ENCODE measurements around the gene SART1.
"Not testable (repeated sequence)": the region's sequence is repeated elsewhere in the genome, so short reads cannot be mapped to it uniquely, and the experiment has no call there.

The SART1 gene

DNA sequence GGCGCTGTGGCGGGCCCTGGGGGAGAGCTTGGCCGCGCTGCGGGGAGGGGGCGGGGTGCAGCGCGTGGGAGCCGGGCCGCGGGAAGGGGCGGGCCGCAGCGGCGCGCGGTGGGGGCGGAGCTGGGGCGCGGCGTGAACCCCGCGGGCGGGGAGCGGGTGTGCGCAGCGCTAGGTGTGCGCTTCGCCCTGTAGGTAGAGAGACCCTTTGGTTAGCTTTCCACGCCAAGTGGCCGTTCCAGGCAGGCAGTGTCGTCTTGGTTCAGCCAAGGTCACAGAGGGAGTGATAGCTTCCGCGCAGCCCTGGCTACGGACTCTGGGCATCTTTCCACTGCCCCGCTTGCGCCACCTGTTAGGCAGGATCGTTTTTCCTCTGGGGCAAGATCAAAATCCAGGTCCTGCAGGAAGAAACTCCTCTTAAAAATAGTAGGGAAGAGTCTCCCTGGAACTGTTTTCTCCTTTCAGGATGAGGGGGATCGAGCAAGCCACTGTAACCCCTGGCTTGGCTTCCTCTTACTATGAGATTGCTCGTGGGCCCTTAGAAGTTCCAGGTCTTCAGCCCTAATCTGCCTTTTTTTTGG lies 41.2 kb downstream of the SART1 start:
- DNase-seq: peak in 1 of 2 donors; percentile 59

DNA sequence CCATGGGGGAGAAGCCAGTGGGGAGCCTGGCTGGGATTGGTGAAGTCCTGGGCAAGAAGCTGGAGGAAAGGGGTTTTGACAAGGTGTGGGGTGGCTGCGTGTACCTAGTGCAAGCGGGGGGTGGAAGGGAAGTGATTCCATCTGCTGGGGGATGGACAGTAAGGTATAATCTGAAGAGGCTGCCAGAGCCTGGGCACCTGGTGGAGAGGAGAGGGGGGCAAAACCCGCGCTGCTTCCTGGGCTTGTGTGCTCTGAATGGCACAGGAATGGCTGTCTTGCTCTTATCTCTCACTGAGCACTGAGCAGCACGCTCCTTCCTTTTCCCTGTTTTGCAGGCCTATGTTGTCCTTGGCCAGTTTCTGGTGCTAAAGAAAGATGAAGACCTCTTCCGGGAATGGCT lies 41.8 kb downstream of the SART1 start:
- DNase-seq: no peak

DNA sequence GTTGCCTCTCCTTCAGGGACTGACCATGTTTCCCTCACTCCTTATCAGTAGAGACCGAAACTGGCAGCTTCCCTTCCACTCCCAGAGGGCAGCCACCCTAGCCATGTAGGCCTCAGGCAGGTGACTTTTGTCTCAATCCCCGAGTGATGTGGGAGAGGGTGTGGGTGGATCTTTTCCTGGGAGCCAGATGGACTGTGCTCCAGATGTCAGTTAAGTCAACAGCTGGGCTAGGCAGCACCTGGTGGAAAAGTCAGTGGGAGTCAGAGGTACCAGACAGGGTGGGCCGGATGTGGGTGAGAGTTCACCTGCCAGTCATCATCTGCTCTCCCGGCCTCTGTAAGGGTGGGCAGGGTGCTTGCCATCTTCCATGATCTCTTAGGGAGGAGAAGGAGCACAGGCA lies 42.7 kb downstream of the SART1 start:
- no peak for DNase-seq

DNA sequence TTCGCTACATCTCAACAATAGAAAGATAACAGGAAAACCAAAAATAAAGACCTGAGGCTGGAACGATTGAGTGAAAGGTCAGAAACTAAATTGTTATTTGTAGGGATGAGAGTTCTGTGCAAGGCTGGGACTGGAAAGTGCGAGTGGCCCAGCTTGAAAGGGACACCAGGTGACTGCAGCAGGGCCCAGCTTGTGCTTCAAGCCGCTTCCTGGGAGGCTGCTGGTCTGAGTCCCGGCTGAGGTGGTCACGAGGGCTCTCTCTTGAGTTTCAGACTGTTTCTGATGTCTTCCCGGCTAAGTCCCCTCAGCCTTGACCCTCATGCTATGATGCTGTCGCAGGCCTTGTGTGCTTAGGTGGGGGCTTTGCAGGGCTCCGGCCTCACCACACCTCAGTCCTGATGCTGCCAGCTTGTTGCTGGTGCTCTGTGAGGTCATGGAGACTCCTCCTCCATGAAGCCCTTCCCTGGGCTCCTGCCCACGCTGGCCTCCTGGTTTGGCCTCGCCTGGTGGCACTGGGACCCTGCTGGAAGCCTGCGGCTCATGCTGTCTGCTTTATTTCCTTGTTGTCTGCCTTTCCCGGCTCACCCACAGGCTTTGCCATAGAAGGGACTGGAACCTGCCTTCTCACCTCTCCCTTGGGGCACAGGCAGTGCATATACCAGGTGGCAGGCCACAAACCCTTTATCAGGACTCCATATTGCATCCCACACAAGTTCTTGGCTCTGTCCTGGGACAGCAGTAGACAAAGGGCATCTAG lies 44.8 kb downstream of the SART1 start:
- DNase-seq: no peak

DNA sequence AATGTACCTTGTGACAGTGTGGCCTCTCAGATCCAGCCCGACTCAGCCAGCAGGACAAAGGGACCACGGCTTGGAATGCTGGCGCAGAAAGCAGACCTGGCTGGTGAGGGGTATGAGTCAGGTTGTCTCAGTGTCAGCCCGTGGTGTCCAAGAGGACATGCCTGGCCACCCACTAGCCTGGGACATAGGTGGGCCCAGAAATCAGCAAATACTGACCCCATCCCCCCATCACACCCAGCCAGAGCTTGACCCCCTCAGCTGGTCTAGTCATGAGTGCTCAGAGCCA lies 45.3 kb downstream of the SART1 start:
- no peak for DNase-seq

DNA sequence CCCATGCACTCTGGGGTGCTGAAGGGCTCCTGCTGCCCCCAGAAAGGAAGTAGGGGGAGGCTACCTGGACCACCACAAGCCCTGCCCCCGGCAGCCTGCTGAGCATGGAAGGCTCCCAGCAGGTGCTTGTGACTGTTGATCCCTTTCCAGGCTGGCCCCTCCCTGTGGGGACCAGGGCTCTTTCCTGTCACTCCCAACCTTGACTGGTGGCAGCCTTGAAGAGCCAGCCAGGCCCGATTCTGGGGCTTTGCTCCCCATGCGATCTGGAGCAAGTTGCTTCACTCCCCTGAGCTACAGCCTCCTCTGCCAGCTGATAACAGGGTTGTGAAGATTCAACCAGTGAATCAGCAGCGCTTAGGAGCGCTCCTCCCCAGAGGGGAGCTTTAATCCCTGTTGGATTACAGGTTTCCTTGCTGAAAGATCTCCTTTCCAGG lies 45.7 kb downstream of the SART1 start:
- no peak for DNase-seq

DNA sequence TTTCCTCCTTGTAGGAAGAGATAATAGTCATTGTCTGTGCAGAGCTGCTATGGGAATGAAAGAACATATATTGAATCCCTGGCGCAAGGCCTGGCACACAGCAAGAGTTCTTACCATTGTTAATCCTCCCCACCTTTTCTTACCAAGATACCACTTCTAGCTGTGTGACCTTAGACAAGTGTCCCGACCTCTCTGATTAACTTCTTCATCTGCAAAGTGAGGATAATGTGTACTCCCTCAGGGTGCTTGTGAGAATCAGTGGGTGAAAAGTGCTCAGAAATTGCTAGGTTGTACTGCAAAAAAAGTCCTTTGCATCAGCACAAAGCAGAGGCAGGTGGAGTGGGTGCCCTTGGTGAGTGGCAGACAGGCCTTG lies 46.5 kb downstream of the SART1 start:
- DNase-seq: no peak

DNA sequence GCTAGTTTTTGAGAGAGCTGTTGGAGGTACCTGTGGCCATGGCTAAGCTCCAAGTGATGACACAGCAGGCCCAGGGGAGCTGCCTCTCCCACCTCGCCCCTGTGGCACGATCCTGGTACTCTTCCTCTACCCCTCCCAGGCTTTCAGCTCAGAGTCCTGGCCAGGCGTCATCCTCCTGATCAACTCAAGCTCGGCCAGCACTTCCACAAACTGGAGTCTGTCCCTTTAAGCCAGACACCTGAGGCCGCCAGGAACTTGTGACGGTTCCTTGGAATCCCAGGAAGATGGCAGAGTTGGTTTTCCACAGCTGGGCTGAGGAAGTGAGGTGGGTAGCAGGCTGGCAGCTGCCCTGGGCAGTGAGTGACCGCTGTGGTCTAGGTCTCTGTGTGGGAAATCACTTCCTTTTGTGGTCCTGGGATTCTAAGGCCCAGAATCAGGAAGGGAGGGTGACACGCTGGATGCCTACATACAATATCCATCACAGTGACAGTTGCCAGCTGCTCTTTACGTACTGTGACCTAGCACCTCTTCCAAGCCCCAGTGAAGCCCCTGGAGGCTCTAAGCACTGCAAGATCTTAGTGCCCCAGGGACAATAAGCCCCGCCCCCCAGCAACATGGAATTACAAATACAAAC lies 47.1 kb downstream of the SART1 start:
- no peak for DNase-seq

DNA sequence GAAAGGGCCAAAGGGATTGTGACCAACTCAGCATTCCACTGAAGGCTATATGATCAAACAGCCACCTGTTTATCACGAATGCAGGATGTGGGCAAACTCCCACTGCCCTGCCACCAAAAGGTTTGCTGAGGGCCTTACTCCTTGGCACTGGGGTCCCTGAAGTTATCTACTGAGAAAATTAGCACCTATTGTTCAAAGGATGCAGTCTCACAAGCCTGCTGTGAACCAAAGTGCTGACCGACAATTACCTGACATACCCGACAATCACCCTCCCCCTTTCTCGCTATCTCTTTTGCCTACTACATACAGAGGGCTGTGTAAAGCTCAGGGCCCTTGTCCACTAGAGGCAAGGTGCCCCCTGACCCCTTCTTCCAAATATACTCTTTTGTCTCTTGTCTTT lies 48.5 kb downstream of the SART1 start:
- DNase-seq: not testable (repeated sequence)

DNA sequence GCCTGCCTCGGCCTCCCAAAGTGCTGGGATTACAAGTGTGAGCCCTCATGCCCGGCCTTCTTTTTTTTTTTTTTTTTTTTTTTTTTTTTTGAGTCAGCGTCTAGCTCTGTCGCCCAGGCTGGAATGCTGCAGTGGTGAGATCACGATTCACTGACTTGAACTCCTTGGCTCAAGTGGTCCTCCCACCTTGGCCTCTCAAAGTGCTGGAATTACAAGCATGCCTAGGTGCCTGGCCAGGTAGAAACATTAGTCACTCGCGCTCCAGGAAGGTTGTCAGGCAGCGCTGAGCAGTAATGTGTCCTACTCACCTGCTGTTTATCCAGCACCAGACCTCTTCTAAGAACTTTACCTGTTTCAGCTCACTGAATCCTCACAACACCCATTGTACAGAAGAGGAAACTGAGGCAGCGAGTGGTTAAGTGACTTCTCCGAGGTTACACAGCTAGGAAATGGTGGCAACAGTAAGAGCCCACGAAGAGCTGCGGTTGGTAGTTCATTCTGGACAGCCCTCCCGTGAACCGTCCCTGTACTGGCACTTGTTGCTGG lies 49.8 kb downstream of the SART1 start:
- no peak for DNase-seq

DNA sequence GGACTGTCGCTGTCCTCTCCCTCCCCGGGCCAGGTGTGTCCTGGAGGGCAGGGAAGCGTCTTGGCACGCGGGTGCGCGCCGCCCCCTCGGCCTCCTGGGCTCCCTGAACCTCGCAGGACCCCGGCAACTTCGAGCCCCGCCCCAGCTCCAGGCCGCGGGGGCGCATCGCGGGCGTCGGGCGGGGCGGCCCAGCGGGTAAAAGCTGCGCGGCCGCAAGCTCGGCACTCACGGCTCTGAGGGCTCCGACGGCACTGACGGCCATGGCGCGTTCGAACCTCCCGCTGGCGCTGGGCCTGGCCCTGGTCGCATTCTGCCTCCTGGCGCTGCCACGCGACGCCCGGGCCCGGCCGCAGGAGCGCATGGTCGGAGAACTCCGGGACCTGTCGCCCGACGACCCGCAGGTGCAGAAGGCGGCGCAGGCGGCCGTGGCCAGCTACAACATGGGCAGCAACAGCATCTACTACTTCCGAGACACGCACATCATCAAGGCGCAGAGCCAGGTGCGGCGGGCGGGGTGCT lies 50.3 kb downstream of the SART1 start, which contains the start of gene CST6:
Gene CST6 (plus strand): TSS at position 224 of the 519 bp plus-strand sequence. CDS start 37 bp downstream, at position 261.
- no peak for DNase-seq

DNA sequence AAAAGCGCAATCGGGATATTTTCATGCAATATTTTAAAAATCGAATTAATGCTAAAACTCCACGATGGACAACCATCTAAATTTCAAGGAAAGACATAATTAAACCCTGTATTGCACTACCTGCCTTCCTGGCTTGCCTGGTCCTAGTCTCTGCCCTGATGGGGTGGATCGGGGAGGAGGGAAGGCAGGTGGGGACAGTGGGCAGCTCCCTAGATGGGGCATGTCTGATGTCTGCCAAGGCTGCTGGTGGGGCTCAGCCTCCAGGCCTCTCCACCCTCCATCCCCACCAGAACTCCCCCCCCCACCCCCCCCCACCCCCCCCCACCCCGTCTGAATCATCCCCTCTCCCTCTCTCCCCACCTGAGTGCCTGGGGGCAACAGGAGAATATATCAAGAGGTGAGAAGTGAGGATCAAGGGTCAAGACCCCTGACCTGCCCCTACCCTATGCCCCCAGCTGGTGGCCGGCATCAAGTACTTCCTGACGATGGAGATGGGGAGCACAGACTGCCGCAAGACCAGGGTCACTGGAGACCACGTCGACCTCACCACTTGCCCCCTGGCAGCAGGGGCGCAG lies 50.9 kb downstream of the SART1 start:
- no peak for DNase-seq

DNA sequence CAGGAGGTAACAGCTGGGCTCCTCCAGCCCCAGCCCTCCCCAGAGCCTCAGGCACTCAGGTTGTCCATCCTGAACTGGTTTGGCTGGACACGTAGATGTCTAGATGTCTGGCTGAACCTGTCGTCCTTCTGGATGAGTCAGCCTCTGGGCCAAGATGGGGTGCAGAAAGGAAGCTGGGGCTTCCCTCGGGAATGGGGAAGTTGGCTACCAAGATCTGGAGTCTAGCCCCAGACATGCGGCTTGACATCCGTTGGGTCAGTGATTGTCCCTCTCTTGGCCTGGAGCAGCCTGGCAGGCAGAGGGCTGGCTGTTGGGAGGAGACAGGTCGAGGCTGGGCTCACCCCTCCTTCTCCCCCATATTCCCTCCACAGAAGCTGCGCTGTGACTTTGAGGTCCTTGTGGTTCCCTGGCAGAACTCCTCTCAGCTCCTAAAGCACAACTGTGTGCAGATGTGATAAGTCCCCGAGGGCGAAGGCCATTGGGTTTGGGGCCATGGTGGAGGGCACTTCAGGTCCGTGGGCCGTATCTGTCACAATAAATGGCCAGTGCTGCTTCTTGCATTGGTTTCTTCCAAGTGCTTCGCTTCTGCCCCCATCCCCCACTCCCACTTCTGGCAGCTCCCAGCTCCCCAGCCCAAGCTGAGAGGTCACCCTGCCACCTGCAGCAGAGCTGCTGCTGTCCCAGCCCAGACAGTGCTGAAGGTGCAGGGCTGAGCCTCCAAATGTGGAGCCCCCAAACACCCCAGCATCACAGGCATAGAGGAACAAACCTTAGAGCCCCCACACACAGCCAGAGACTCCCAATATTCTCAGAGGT lies 51.6 kb downstream of the SART1 start:
- DNase-seq: no peak

DNA sequence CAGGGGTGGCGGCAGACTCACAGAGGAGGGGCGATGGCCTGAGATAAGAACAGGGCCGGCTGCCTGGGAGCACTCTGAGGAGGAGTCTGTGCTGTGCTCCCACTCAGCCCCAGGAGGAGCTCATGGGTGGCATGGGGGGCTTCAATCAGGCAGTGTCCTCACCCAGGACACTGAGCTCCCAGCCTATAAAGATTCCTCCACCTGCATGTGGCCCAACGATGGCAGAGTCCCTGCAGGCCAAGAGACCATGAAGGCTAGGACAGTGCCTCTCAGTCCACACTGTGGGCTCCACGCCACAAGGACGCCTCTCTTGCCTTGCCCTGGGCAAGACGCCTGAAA lies 52.2 kb downstream of the SART1 start:
- no peak for DNase-seq

DNA sequence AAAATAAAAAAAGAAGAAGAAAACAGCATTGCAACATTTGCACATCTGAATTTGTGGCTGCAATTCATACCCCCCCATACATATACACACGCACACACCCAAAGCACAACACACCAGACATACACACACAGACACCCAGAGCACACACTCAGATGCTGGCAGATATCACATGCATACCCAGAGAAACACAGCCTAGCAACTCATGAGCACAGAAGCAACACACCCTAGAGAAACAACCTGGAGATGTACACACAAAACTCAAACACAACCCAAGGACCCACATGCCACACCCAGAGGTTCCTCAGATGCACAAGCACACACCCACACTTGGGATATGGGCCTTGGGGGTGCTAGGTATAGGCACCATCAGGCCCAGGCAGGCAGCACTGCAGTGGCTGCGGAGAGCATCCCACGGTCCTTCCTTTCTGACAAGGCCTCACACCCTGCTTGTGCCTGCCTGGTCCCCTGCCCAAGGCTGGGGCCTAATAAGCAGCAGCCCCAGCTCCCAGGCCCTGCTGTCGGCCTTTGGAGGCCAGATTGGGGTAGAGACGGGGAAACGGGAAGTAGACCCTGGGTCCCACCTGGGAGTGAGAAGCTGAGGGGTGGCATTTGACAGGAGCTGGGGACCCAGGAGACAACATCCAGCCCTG lies 53.4 kb downstream of the SART1 start:
- DNase-seq: no peak

DNA sequence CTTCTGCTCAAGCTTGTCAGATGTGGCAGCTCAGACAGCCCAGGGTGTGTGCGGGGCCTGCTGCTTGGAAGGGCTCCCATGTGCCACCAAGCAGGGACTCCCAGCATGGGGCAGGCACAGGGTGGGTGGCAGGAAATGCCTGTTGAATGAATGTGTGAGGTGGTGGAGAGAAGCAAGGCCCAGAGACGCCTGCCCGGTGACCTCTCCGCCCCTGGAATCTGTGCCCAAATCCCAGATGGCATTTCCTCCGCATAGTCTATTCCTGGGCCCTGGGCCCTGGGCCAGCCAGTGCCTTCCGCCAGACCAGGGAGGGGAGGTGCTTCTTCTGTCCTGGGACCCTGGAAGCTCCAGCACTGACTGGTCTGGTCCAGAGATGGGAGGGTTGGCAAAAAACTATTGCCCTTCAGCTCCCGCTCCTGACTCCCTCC lies 53.9 kb downstream of the SART1 start:
- DNase-seq: no peak

DNA sequence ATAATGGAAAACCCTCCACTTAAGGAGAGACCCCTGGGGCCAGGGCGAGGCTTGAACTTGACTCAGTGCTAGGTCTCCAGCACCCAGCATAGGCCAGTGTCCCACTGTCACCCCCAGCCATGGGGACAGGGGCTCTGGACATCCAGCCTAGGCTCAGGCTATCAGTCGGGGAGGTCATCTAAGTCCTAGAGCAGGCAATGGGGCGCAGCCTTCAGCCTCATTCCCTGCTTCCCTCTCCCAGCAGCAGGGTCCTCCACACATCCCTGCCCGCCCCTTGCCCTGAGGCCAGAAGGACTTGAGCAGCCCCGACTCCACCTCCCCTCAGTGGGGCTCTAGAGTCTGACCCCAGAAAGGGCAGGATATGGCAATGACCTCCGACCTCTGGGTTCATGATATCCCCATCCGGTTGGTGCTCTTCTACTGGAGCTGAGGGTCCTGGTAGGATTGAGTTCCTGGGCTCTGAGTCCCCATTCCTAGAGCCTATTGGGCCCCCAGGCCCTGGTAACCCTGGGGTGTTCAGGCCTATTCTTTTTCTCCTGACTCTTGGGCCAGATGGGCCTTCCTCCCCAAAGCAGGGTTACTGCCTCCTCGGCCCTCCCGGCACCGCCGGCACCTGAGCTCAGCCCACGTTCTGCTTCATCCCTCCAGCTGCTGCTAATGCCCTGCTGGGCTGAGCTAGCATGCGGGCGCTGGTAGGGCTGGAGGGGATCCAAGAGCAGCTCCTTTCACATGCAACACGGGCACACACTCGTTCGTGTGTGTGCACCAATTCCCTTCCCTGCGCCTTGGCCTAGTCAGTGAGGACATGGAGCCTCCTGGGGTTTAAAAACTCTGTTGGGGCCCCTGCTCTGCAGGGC lies 54.6 kb downstream of the SART1 start:
- no peak for DNase-seq

DNA sequence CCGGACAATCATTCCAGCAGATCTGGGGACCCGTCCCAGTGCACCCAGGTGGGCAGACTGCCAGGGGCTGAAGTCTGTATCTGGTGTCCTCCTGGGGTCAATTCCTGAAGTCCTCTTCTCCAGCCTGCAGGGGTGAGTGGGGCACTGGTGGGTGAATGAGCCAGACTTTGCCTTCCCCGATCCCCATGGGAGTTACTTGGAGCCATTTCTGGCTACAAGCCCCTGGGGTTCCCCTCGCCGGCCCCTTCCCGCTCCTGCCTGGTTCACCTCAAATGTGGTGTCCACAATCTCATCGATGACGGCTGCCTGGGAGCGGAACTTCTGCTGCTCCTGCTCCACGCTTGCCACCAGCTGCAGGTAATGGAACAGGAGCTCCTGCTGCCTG lies 55.3 kb downstream of the SART1 start:
- no peak for DNase-seq

DNA sequence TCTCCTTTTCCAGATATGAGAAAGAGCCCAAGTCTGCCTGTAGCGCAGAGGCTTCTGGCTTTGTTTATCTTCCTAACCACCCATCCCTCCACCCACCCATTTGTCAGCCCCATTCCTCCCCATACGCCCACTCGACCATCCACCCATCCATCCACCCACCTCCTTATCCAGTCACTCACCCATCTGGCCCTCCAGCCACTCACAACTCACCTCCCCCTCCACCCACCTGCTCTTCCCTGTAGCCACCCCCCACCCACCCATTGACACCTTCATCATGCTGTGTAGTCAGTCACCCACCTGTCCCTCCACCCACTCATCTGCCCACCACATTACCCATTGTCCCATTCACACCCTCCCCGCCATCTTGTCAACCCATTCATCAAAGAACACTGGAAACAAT lies 55.8 kb downstream of the SART1 start:
- DNase-seq: no peak

DNA sequence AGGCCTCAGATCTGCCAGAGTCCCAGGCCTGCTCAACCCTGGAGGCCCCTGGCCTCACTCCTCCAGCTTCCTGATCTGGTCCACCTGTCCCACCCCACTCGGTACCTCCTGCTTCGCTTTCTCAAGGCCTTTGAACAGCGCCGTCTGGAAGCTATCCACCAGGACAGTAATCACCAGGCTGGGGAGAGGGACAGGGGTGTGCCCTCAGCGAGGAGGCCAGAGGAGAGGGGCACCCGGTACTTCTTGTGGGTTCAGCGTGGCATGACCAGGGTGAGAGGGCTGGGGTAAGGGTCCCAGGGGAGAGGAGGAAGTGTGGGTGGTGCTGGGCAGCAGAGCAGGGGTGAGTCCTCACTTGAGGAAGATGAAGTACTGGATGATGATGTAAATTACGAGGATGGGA lies 58.7 kb downstream of the SART1 start:
- DNase-seq: no peak

Data from hippocampal formation (tissue), 2 donors.